ENCODE results near the gene PHC2. TPM values are rescaled to one million over a fixed set of nuclear protein-coding genes. Genes with fewer than 3 reads are reported as not detected.

PHC2 gene
- total and polyA plus RNA-seq, 7 experiments from 2014 or later = 10.0 to 45.5 (median 35.0) TPM

GRCh38 chr1:33410091-33410701 is 20.7 kb downstream of the PHC2 start:
- intact Hi-C loops (cut with micrococcal nuclease) = no loop called here
- no peaks in the 10 kb centered on the region for H3K36me3 Mint-ChIP-seq
- peaks cover 12 to 41% (median 29%) of the 10 kb centered on the region in 5 donors for H3K27me3 Mint-ChIP-seq
- CTCF ChIA-PET = no interaction called here
- POLR2A ChIA-PET = no interaction called here
- H3K4me3 Mint-ChIP-seq = no peak overlapping the region
- no peak overlapping the region for H3K27ac Mint-ChIP-seq
- ATAC-seq (no peak), DNase-seq (no peak)
- no peaks in the 10 kb centered on the region for H3K4me1 Mint-ChIP-seq
- no peaks in the 10 kb centered on the region for H3K36me3 ChIP-seq (ENCODE audit: control insufficient read depth in 2 of 3, insufficient read depth in 3 of 3, low read length in 3 of 3)
- H3K9me3 Mint-ChIP-seq = peaks cover 0 to 7% (median 4%) of the 10 kb centered on the region in 11 donors
- no peak overlapping the region for H3K4me3 ChIP-seq (ENCODE audit: low read length)
- H3K27me3 ChIP-seq (ENCODE audit: control insufficient read depth in 2 of 2, insufficient read depth in 2 of 2, low read length in 2 of 2) = no peaks in the 10 kb centered on the region
- no peak overlapping the region for H3K27ac ChIP-seq (ENCODE audit: low read depth, low read length)
- H3K9me3 ChIP-seq (ENCODE audit: control insufficient read depth in 2 of 3, low read length in 3 of 3) = peaks cover 0 to 5% (median 0%) of the 10 kb centered on the region in 3 experiments
- H3K4me1 ChIP-seq (ENCODE audit: control insufficient read depth in 2 of 2, insufficient read depth in 2 of 2, low read length in 2 of 2) = no peaks in the 10 kb centered on the region

GRCh38 chr1:33408093-33408436 is 22.8 kb downstream of the PHC2 start:
- H3K27me3 Mint-ChIP-seq = peaks cover 12 to 51% (median 26%) of the 10 kb centered on the region in 5 donors
- ChIA-PET CTCF (no interaction called here), POLR2A (no interaction called here)
- H3K36me3 Mint-ChIP-seq = no peaks in the 10 kb centered on the region
- ATAC-seq (no peak), DNase-seq (no peak)
- Histone ChIP-seq H3K27ac (ENCODE audit: low read depth, low read length) (no peak overlapping the region), H3K27me3 (ENCODE audit: control insufficient read depth in 2 of 2, insufficient read depth in 2 of 2, low read length in 2 of 2) (no peaks in the 10 kb centered on the region), H3K9me3 (ENCODE audit: control insufficient read depth in 2 of 3, low read length in 3 of 3) (no peaks in the 10 kb centered on the region), H3K4me1 (ENCODE audit: control insufficient read depth in 2 of 2, insufficient read depth in 2 of 2, low read length in 2 of 2) (no peaks in the 10 kb centered on the region), H3K4me3 (ENCODE audit: low read length) (no peak overlapping the region), H3K36me3 (ENCODE audit: control insufficient read depth in 2 of 3, insufficient read depth in 3 of 3, low read length in 3 of 3) (no peaks in the 10 kb centered on the region)
- no peak overlapping the region for H3K27ac Mint-ChIP-seq
- no peak overlapping the region for H3K4me3 Mint-ChIP-seq
- H3K4me1 Mint-ChIP-seq = no peaks in the 10 kb centered on the region
- no peaks in the 10 kb centered on the region for H3K9me3 Mint-ChIP-seq
- intact Hi-C loops (cut with micrococcal nuclease) = no loop called here

DNA sequence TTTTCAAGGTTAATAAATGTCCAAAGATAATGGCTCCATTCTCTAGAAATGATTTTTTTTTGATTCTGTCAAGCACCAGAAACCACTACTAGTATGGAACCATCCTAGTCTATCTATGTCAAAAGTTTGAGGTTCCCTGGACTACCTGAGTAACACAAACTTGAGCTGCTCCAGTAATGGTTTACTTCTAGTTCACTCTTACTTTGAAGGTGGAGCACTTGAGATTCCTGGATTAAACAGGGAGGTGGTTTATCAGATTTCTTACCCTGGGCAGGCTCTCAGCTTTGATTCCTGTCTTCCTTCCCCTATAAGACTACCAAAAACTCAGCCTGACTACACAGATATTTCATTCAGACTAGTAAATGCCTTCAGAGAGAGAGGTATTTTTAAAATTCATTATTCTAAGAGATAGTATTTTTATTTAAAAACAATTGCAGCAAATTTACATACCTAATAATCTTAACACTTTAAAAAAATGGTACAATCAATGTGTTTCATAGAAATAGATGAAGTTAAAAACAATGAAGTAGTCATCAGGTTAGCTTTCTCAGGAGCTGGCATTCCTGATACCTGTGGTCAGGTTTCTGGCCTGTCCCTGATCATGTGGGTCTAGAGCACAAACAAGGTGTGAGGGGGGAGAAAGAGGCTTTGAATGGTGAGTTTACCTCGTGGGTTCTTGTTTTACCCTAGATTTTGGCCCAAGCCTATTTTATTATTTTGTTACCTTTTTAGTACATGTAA is 23.4 kb downstream of the PHC2 start:
- Mint-ChIP-seq H3K4me3 (no peak overlapping the region), H3K9me3 (no peaks in the 10 kb centered on the region), H3K4me1 (no peaks in the 10 kb centered on the region), H3K27me3 (peaks cover 12 to 50% (median 26%) of the 10 kb centered on the region in 5 donors), H3K36me3 (no peaks in the 10 kb centered on the region), H3K27ac (no peak overlapping the region)
- Histone ChIP-seq H3K4me1 (ENCODE audit: control insufficient read depth in 2 of 2, insufficient read depth in 2 of 2, low read length in 2 of 2) (no peaks in the 10 kb centered on the region), H3K36me3 (ENCODE audit: control insufficient read depth in 2 of 3, insufficient read depth in 3 of 3, low read length in 3 of 3) (no peaks in the 10 kb centered on the region), H3K9me3 (ENCODE audit: control insufficient read depth in 2 of 3, low read length in 3 of 3) (no peaks in the 10 kb centered on the region), H3K27me3 (ENCODE audit: control insufficient read depth in 2 of 2, insufficient read depth in 2 of 2, low read length in 2 of 2) (no peaks in the 10 kb centered on the region), H3K4me3 (ENCODE audit: low read length) (no peak overlapping the region), H3K27ac (ENCODE audit: low read depth, low read length) (no peak overlapping the region)
- CTCF ChIA-PET = no interaction called here
- intact Hi-C loops (cut with micrococcal nuclease) = no loop called here
- DNase-seq = no peak
- POLR2A ChIA-PET = no interaction called here
- no peak for ATAC-seq

- CTCF ChIA-PET = no interaction called here
- intact Hi-C loops (cut with micrococcal nuclease) = no loop called here
- no peak for ATAC-seq
- DNase-seq = no peak
- Mint-ChIP-seq H3K9me3 (no peaks in the 10 kb centered on the region), H3K27ac (no peak overlapping the region), H3K4me3 (no peak overlapping the region), H3K27me3 (peaks cover 7 to 51% (median 9%) of the 10 kb centered on the region in 5 donors), H3K36me3 (no peaks in the 10 kb centered on the region), H3K4me1 (no peaks in the 10 kb centered on the region)
- no peaks in the 10 kb centered on the region for H3K4me1 ChIP-seq (ENCODE audit: control insufficient read depth in 2 of 2, insufficient read depth in 2 of 2, low read length in 2 of 2)
- H3K36me3 ChIP-seq (ENCODE audit: control insufficient read depth in 2 of 3, insufficient read depth in 3 of 3, low read length in 3 of 3) = no peaks in the 10 kb centered on the region
- no peak overlapping the region for H3K27ac ChIP-seq (ENCODE audit: low read depth, low read length)
- POLR2A ChIA-PET = no interaction called here
- H3K27me3 ChIP-seq (ENCODE audit: control insufficient read depth in 2 of 2, insufficient read depth in 2 of 2, low read length in 2 of 2) = no peaks in the 10 kb centered on the region
- no peaks in the 10 kb centered on the region for H3K9me3 ChIP-seq (ENCODE audit: control insufficient read depth in 2 of 3, low read length in 3 of 3)
- H3K4me3 ChIP-seq (ENCODE audit: low read length) = no peak overlapping the region
These were observed 28.7 kb downstream of the PHC2 start for GRCh38 chr1:33402206-33402605.

GRCh38 chr1:33401471-33401870 is 29.4 kb downstream of the PHC2 start:
- DNase-seq (no peak), ATAC-seq (no peak)
- ChIA-PET POLR2A (no interaction called here), CTCF (interaction anchor here (0.6 kb wide), 1 partner anchor 581 kb away, joined by 4 read pairs; no protein-coding TSS in a partner anchor)
- Mint-ChIP-seq H3K9me3 (no peaks in the 10 kb centered on the region), H3K4me1 (peaks cover 0 to 6% (median 5%) of the 10 kb centered on the region in 7 donors), H3K27me3 (peaks cover 0 to 47% (median 4%) of the 10 kb centered on the region in 5 donors), H3K27ac (no peak overlapping the region), H3K4me3 (no peak overlapping the region), H3K36me3 (no peaks in the 10 kb centered on the region)
- Histone ChIP-seq H3K27me3 (ENCODE audit: control insufficient read depth in 2 of 2, insufficient read depth in 2 of 2, low read length in 2 of 2) (no peaks in the 10 kb centered on the region), H3K27ac (ENCODE audit: low read depth, low read length) (no peak overlapping the region), H3K9me3 (ENCODE audit: control insufficient read depth in 2 of 3, low read length in 3 of 3) (no peaks in the 10 kb centered on the region), H3K4me1 (ENCODE audit: control insufficient read depth in 2 of 2, insufficient read depth in 2 of 2, low read length in 2 of 2) (no peaks in the 10 kb centered on the region), H3K36me3 (ENCODE audit: control insufficient read depth in 2 of 3, insufficient read depth in 3 of 3, low read length in 3 of 3) (no peaks in the 10 kb centered on the region), H3K4me3 (ENCODE audit: low read length) (no peak overlapping the region)
- intact Hi-C loops (cut with micrococcal nuclease) = no loop called here

- Histone ChIP-seq H3K9me3 (ENCODE audit: control insufficient read depth in 2 of 3, low read length in 3 of 3) (no peaks in the 10 kb centered on the region), H3K27ac (ENCODE audit: low read depth, low read length) (no peak overlapping the region), H3K36me3 (ENCODE audit: control insufficient read depth in 2 of 3, insufficient read depth in 3 of 3, low read length in 3 of 3) (no peaks in the 10 kb centered on the region), H3K4me3 (ENCODE audit: low read length) (no peak overlapping the region), H3K27me3 (ENCODE audit: control insufficient read depth in 2 of 2, insufficient read depth in 2 of 2, low read length in 2 of 2) (no peaks in the 10 kb centered on the region), H3K4me1 (ENCODE audit: control insufficient read depth in 2 of 2, insufficient read depth in 2 of 2, low read length in 2 of 2) (no peaks in the 10 kb centered on the region)
- intact Hi-C loops (cut with micrococcal nuclease) = no loop called here
- Mint-ChIP-seq H3K9me3 (no peaks in the 10 kb centered on the region), H3K4me1 (peaks cover 0 to 8% (median 6%) of the 10 kb centered on the region in 7 donors), H3K36me3 (no peaks in the 10 kb centered on the region), H3K27me3 (peaks cover 0 to 41% (median 3%) of the 10 kb centered on the region in 5 donors), H3K4me3 (no peak overlapping the region), H3K27ac (no peak overlapping the region)
- ChIA-PET POLR2A (interaction anchor here (0.7 kb wide), 1 partner anchor 318 kb away, joined by 5 read pairs; no protein-coding TSS in a partner anchor), CTCF (no interaction called here)
- DNase-seq (no peak), ATAC-seq (no peak)
These were observed 30.6 kb downstream of the PHC2 start for GRCh38 chr1:33400153-33400911.

Measured in naive thymus-derived CD4-positive, alpha-beta T cell (primary cell).